ENCODE measurements around the gene RNF208. TPM values are rescaled to one million over a fixed set of nuclear protein-coding genes. Genes with fewer than 3 reads are reported as not detected.

The RNF208 gene
- total and polyA plus RNA-seq, 2 experiments from 2014 or later: 1.4 to 5.6 TPM

- no peak for TF ChIP-seq CREB1 (CRISPR knock-in tag; IDR thresholded peaks at IDR 0.05; ENCODE audit: low read depth)
- no peak for TF ChIP-seq CTCF (conservative IDR thresholded peaks at IDR 0.05; ENCODE audit: low read depth in 2 of 2)
- TF ChIP-seq REST (IDR thresholded peaks at IDR 0.05; ENCODE audit: unreplicated experiment): no peak
- TF ChIP-seq STAT1 (IDR thresholded peaks at IDR 0.05; ENCODE audit: unreplicated experiment): no peak
- TF ChIP-seq ETS1 (IDR thresholded peaks at IDR 0.05): no peak
- TF ChIP-seq EZH2phosphoT487 (IDR thresholded peaks at IDR 0.05; ENCODE audit: unreplicated experiment): no peak
- TF ChIP-seq NANOG (IDR thresholded peaks at IDR 0.05; ENCODE audit: borderline replicate concordance): no peak
- no peak for TF ChIP-seq EZH2 (IDR thresholded peaks at IDR 0.05; ENCODE audit: low read depth, unreplicated experiment)
- no peak for TF ChIP-seq JUNB (IDR thresholded peaks at IDR 0.05; ENCODE audit: unreplicated experiment)
- TF ChIP-seq POLR2AphosphoS5 (IDR thresholded peaks at IDR 0.05; ENCODE audit: low read depth): no peak
- TF ChIP-seq ZNF462 (CRISPR knock-in tag; IDR thresholded peaks at IDR 0.05): no peak
- no peak for TF ChIP-seq ZNF114 (CRISPR knock-in tag; IDR thresholded peaks at IDR 0.05)
- TF ChIP-seq ZNF331 (CRISPR knock-in tag; IDR thresholded peaks at IDR 0.05; ENCODE audit: low read depth): no peak
- no peak overlapping the region for H3K4me2 ChIP-seq
- no peaks in the 10 kb centered on the region for H3K27me3 ChIP-seq (ENCODE audit: insufficient read depth)
- H3K27ac ChIP-seq (ENCODE audit: low read depth): no peak overlapping the region
- peaks cover 16% of the 10 kb centered on the region for H3K4me1 Mint-ChIP-seq
- no peaks in the 10 kb centered on the region; the same call in 2 of the 3 replicates for H3K9me3 Mint-ChIP-seq
- H3K36me3 Mint-ChIP-seq (ENCODE audit: low read depth): peaks cover 5% of the 10 kb centered on the region
- DNase-seq (ENCODE audit: low spot score) (no peak), ATAC-seq (no peak)
- 0 out of 2 replicates have a peak, but pooled peaks cover 4% of the 10 kb centered on the region for H3F3A ChIP-seq (replicated peaks; ENCODE audit: low read depth)
- no peak overlapping the region for H2AFZ ChIP-seq
- H3K4me3 ChIP-seq: no peak overlapping the region
- H3K9me2 ChIP-seq (ENCODE audit: insufficient read depth): no peaks in the 10 kb centered on the region
- no peak overlapping the region for H3K27ac Mint-ChIP-seq
- H3K79me2 ChIP-seq (replicated peaks; ENCODE audit: insufficient read depth): peaks cover 36% of the 10 kb centered on the region
- peaks cover 13% of the 10 kb centered on the region for H3K4me1 ChIP-seq (ENCODE audit: insufficient read depth)
- no peaks in the 10 kb centered on the region for H3K36me3 ChIP-seq (ENCODE audit: insufficient read depth)
- peaks cover 12% of the 10 kb centered on the region for H3K27me3 Mint-ChIP-seq (ENCODE audit: insufficient read depth, low read depth, poor library complexity)
- H3K4me3 Mint-ChIP-seq: no peak overlapping the region
- peaks cover 4% of the 10 kb centered on the region; the same call in 1 of the 2 replicates for H4K20me1 ChIP-seq (replicated peaks; ENCODE audit: insufficient read depth)
Measured at GRCh38 chr9:137191691-137192447, 30.2 kb downstream of the RNF208 start.

All from GM23338 (cell line).